K562 (cell line): Measurements from ENCODE around the gene MLH3. TPM values are rescaled to one million over a fixed set of nuclear protein-coding genes. Genes with fewer than 3 reads are reported as not detected.
A peak's percentile ranks its signal among the peaks of the same experiment; 100 is the strongest.

Experiments used
- BCOR ChIP-seq: fragments of 450-650 bp; IDR thresholded peaks from 2 replicates; pipeline ENCODE4 v1.6.1; 2016
- BMI1 ChIP-seq: fragments of 150-350 bp; IDR thresholded peaks from 2 replicates; pipeline ENCODE4 v1.6.1; 2014; ENCODE audit warnings: low read length
- C11orf30 ChIP-seq: fragments of 450-650 bp; IDR thresholded peaks from 2 replicates; pipeline ENCODE4 v1.6.1; 2016; ENCODE audit warnings: low read depth, mild to moderate bottlenecking
- CC2D1A ChIP-seq: fragments of 450-650 bp; IDR thresholded peaks from 2 replicates; pipeline ENCODE4 v1.6.1; 2017; ENCODE audit warnings: mild to moderate bottlenecking
- E2F5 ChIP-seq: sonication (generic); formaldehyde crosslinking; IDR thresholded peaks from 2 replicates; pipeline ENCODE4 v1.8.0; 2022; ENCODE audit warnings: mild to moderate bottlenecking, missing genetic modification reagents
- GATA2 ChIP-seq: sonication (generic); formaldehyde crosslinking; IDR thresholded peaks from 2 replicates; pipeline ENCODE4 v1.4.0; 2020; ENCODE audit warnings: mild to moderate bottlenecking, missing genetic modification reagents
- GTF2E2 ChIP-seq: fragments of 200-800 bp; sonication (Bioruptor generic); IDR thresholded peaks from 2 replicates; pipeline ENCODE4 v1.6.1; 2016; ENCODE audit warnings: missing genetic modification characterization, missing compliant biosample characterization
- HDAC2 ChIP-seq: fragments of 450-650 bp; IDR thresholded peaks from 2 replicates; pipeline ENCODE4 v1.6.1; 2016; ENCODE audit warnings: mild to moderate bottlenecking
- HOMEZ ChIP-seq: fragments of 250-450 bp; sonication (Bioruptor Pico); IDR thresholded peaks from 2 replicates; pipeline ENCODE4 v1.4.0; 2020; ENCODE audit warnings: mild to moderate bottlenecking, moderate library complexity
- HSF4 ChIP-seq: fragments of 250-450 bp; sonication (Bioruptor Pico); IDR thresholded peaks from 2 replicates; pipeline ENCODE4 v2.1.2; 2022; ENCODE audit warnings: mild to moderate bottlenecking, moderate library complexity, borderline replicate concordance
- LARP7 ChIP-seq: fragments of 450-650 bp; IDR thresholded peaks from 2 replicates; pipeline ENCODE4 v1.6.1; 2016
- MECOM ChIP-seq: fragments of 250-450 bp; sonication (Bioruptor Pico); IDR thresholded peaks from 2 replicates; pipeline ENCODE4 v1.8.0; 2022; ENCODE audit warnings: inconsistent platforms
- MYBL2 ChIP-seq, 2 experiments: fragments of 450-650 bp in 1 of 2; sonication (generic) in 1 of 2; formaldehyde crosslinking in 1 of 2; IDR thresholded peaks; 2 replicates each; pipeline versions ENCODE4 v1.6.1 to v1.8.1; 2017 to 2022; ENCODE audit warnings: borderline replicate concordance in 1 of 2, inconsistent platforms in 1 of 2, low read depth in 1 of 2, mild to moderate bottlenecking in 1 of 2, missing genetic modification reagents in 1 of 2, moderate library complexity in 1 of 2
- PBX2 ChIP-seq, 2 experiments: IDR thresholded peaks in 1 of 2; conservative IDR thresholded peaks in 1 of 2; 2 replicates each; pipeline ENCODE4 v1.6.1; 2016; ENCODE audit warnings: low read depth in 2 of 2, mild to moderate bottlenecking in 1 of 2, missing compliant biosample characterization in 1 of 2, missing genetic modification characterization in 1 of 2, moderate library complexity in 1 of 2
- PHF8 ChIP-seq: fragments of 200-600 bp; sonication (generic); IDR thresholded peaks from 2 replicates; pipeline ENCODE4 v1.6.1; 2012; ENCODE audit warnings: mixed run types, mild to moderate bottlenecking, inconsistent platforms, low read length, moderate library complexity, borderline replicate concordance
- SRSF1 ChIP-seq: fragments of 200-400 bp; formaldehyde crosslinking; IDR thresholded peaks from 2 replicates; pipeline ENCODE4 v1.6.1; 2017; ENCODE audit warnings: mild to moderate bottlenecking, low read depth, low read length, moderate library complexity
- XRCC4 ChIP-seq: IDR thresholded peaks from one replicate; pipeline ENCODE4 v1.6.1; 2011; ENCODE audit not compliant: insufficient read depth, insufficient read length; ENCODE audit errors: extremely low read depth
- ZC3H8 ChIP-seq: fragments of 450-650 bp; IDR thresholded peaks from 2 replicates; pipeline ENCODE4 v1.6.1; 2017
- ZFP91 ChIP-seq: sonication (generic); formaldehyde crosslinking; IDR thresholded peaks from 2 replicates; pipeline ENCODE4 v1.8.0; 2022; ENCODE audit warnings: mild to moderate bottlenecking, missing genetic modification reagents
- polyA plus RNA-seq, 8 experiments: library from polyadenylated mRNA; depleted of rRNA in 4 of 8; stranded (reverse) in 5 of 8; unstranded in 3 of 8; fragments of >200 nt; fragmentation: Nextera tagmentation in 2 of 8; fragmentation: Illumina TruSeq in 1 of 8; extraction: Ambion mirVana in 2 of 8; extraction: Trizol in 1 of 8; gene quantifications; 2 replicates each; pipeline versions ENCODE4 v1.2.1 to v1.2.3, GENCODE V29; 2011 to 2014; ENCODE audit warnings: inconsistent platforms in 1 of 8, missing spikeins in 1 of 8
- total RNA-seq, 7 experiments: library from RNA; depleted of rRNA in 6 of 7; stranded (reverse); fragments of >200 nt in 6 of 7; fragmentation: Illumina TruSeq in 2 of 7; extraction: Trizol in 2 of 7; gene quantifications; 2 replicates each; pipeline versions ENCODE4 v1.2.1 to v1.2.3, GENCODE V29; 2011 to 2021; ENCODE audit warnings: low replicate concordance in 1 of 7
- TF ChIP-seq, protein P1 (sequence below): sonication (generic); formaldehyde crosslinking; IDR thresholded peaks from 2 replicates; pipeline ENCODE4 v1.8.1; 2022; ENCODE audit warnings: missing genetic modification reagents

The MLH3 gene
- total and polyA plus RNA-seq, 9 of the 15 experiments (the other 6 are each of a cell fraction or from before 2014, with no cell fraction given), result 5.9 to 15.3 (median 10.7) TPM

GRCh38 chr14:75063491-75064204, 12.4 kb upstream of the MLH3 start, which contains the start of gene ACYP1 (continued):
- TF ChIP-seq HOMEZ (no peak), E2F5 (no peak), ZFP91 (CRISPR knock-in tag) (no peak), XRCC4 (no peak), BMI1 (no peak), BCOR (no peak), GATA2 (no peak), SRSF1 (no peak), PBX2 (CRISPR knock-in tag; IDR thresholded peaks at IDR 0.05; ENCODE audit: low read depth) (peak; percentile 85), PBX2 (tag; conservative IDR thresholded peaks at IDR 0.05; ENCODE audit: low read depth) (peak; percentile 96), MYBL2 (IDR thresholded peaks at IDR 0.05; ENCODE audit: low read depth) (peak; percentile 19; the same call in 1 of the 2 replicates), MYBL2 (CRISPR knock-in tag; IDR thresholded peaks at IDR 0.05; ENCODE audit: borderline replicate concordance) (no peak), LARP7 (no peak), MECOM (no peak), ZC3H8 (no peak), C11orf30 (no peak), CC2D1A (no peak), HDAC2 (no peak; the same call in 1 of the 2 replicates), HSF4 (CRISPR knock-in tag) (no peak), PHF8 (peak; percentile 69; the same call in 1 of the 2 replicates), GTF2E2 (tag) (no peak)
- TF ChIP-seq, protein P1, sequence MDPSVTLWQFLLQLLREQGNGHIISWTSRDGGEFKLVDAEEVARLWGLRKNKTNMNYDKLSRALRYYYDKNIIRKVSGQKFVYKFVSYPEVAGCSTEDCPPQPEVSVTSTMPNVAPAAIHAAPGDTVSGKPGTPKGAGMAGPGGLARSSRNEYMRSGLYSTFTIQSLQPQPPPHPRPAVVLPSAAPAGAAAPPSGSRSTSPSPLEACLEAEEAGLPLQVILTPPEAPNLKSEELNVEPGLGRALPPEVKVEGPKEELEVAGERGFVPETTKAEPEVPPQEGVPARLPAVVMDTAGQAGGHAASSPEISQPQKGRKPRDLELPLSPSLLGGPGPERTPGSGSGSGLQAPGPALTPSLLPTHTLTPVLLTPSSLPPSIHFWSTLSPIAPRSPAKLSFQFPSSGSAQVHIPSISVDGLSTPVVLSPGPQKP (CRISPR knock-in tag), result no peak
